Measurements from ENCODE around the gene WNK1.

Gene WNK1

DNA sequence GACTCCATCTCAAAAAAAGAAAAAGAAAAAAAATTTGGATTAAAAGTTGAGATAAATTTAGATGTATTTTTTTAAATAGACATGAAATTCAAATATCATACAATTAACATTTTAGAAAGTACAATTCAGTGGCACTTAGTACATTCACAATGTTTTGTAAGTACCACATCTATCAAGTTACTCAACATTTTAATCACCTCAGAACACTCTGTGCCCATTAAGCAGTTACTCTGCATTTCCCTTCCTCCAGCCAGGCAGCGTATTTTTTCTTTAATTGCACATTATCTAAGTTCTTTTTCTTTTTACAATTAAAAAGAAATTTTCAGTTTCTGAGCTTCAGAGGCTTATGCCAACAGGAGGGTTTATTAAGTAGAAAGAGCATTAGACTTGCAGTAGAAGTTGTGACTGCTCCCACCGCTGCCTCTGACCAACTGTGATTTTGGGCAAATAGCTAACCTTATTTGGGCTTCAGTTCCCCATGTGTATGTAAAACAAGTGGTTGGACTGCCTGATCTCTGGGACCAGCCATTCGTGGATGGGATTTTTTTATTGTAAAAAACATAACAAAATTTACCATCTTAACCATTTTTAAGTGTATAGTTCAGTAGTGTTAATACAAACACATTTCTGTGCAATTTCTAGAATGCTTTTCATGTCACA lies 65.7 kb downstream of the WNK1 start:
- TF ChIP-seq CTCF (IDR thresholded peaks at IDR 0.05; ENCODE audit: low read depth, low read length): no peak
- no peak overlapping the region for H3K4me3 ChIP-seq (ENCODE audit: low read depth, low read length)

DNA sequence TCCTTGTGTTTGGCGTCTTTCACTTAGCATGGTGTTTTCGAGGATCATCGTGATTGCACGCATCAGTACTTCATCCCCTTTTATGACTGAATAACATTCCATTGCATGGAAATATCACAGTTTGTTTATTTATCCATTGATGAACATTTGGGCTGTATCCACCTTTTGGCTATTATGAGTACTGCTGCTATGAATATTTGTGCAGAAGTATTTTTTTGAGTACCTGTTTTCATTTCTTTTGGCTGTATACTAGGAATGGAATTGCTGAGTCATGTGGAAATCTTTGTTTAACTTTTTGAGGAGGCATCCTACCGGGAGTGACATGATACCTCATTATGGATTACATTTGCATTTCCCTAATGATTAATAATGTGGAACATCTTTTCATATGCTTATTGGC lies 66.4 kb downstream of the WNK1 start:
- H3K4me3 ChIP-seq (ENCODE audit: low read depth, low read length): no peak overlapping the region
- no peak for TF ChIP-seq CTCF (IDR thresholded peaks at IDR 0.05; ENCODE audit: low read depth, low read length)

- no peak for TF ChIP-seq CTCF (IDR thresholded peaks at IDR 0.05; ENCODE audit: low read depth, low read length)
These were observed 68.0 kb downstream of the WNK1 start for GRCh38 chr12:820336-820735.

GRCh38 chr12:823028-823698 lies 70.8 kb downstream of the WNK1 start:
- no peak overlapping the region for H3K4me3 ChIP-seq (ENCODE audit: low read depth, low read length)
- no peak for TF ChIP-seq CTCF (IDR thresholded peaks at IDR 0.05; ENCODE audit: low read depth, low read length)

More at GRCh38 chr12:820336-820735, 68.0 kb downstream of the WNK1 start:
- no peak overlapping the region for H3K4me3 ChIP-seq (ENCODE audit: low read depth, low read length)

GRCh38 chr12:826331-826730 lies 74.0 kb downstream of the WNK1 start:
- no peak overlapping the region for H3K4me3 ChIP-seq (ENCODE audit: low read depth, low read length)
- TF ChIP-seq CTCF (IDR thresholded peaks at IDR 0.05; ENCODE audit: low read depth, low read length): no peak

DNA sequence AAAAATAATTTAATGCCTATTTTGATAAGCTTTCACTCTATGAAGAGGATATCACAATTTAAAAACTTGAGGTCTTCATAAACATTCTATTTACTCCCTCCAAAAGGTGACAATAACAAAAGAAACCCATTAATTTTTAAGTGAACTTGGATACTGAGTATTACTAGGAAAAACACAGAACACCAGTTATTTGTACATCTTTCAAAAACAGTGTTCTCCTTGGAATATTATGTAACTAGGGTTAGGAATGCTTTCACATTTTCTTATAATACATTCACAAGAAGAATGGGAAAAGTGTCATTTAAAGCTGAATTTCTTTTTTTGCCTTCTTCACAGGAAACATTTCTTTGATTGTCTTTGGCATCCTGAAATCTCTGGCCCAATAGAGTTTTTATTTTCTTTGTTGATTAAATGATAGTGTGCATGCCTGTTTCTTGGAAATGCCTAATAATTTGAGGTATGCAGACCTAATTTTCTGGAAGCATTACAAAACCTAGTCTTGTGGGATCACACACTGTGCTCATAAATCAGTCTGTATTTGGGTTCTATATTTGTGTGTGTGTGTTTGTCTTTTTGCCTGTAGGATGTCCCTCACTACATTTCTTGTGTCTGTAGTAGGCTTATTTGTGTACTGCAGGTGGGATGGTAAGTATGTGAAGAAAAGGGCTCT lies 76.5 kb downstream of the WNK1 start:
- no peak overlapping the region for H3K4me3 ChIP-seq (ENCODE audit: low read depth, low read length)
- no peak for TF ChIP-seq CTCF (IDR thresholded peaks at IDR 0.05; ENCODE audit: low read depth, low read length)

Measured in WI38 (cell line).